GM21447 (cell line): ENCODE measurements around the gene COPE.

ENCODE experiments used
- ATAC-seq: cut with Tn5 transposase; IDR thresholded peaks from one replicate; pipeline ENCODE4 v1.9.1; 2021; ENCODE audit not compliant: unreplicated experiment

The COPE gene

GRCh38 chr19:18895038-18895823 lies 24.0 kb downstream of the COPE start:
- ATAC-seq = no peak

- ATAC-seq = no peak
Measured at GRCh38 chr19:18894254-18895037, 24.7 kb downstream of the COPE start.

GRCh38 chr19:18893587-18894253 lies 25.5 kb downstream of the COPE start:
- ATAC-seq = no peak

- no peak for ATAC-seq
Measured at GRCh38 chr19:18889949-18890745, 29.0 kb downstream of the COPE start.

- ATAC-seq = no peak
Measured at GRCh38 chr19:18886972-18887371, 32.2 kb downstream of the COPE start.

GRCh38 chr19:18883526-18884304 lies 35.5 kb downstream of the COPE start:
- no peak for ATAC-seq

GRCh38 chr19:18881491-18881890 lies 37.7 kb downstream of the COPE start:
- ATAC-seq = no peak

GRCh38 chr19:18879579-18880373 lies 39.4 kb downstream of the COPE start:
- no peak for ATAC-seq

- ATAC-seq = no peak
Measured at GRCh38 chr19:18878858-18879578, 40.2 kb downstream of the COPE start.

- no peak for ATAC-seq
Measured at GRCh38 chr19:18878058-18878797, 41.0 kb downstream of the COPE start.

GRCh38 chr19:18876865-18877264 lies 42.3 kb downstream of the COPE start:
- no peak for ATAC-seq

GRCh38 chr19:18875726-18876125 lies 43.5 kb downstream of the COPE start:
- ATAC-seq = no peak

- no peak for ATAC-seq
Measured at GRCh38 chr19:18871543-18871942, 47.6 kb downstream of the COPE start.

- no peak for ATAC-seq
Measured at GRCh38 chr19:18870531-18871172, 48.5 kb downstream of the COPE start.

- ATAC-seq = no peak
Measured at GRCh38 chr19:18869781-18870530, 49.2 kb downstream of the COPE start.

- ATAC-seq = no peak
Measured at GRCh38 chr19:18869023-18869618, 50.1 kb downstream of the COPE start.
